ENCODE measurements around the gene ANKAR.

DNA sequence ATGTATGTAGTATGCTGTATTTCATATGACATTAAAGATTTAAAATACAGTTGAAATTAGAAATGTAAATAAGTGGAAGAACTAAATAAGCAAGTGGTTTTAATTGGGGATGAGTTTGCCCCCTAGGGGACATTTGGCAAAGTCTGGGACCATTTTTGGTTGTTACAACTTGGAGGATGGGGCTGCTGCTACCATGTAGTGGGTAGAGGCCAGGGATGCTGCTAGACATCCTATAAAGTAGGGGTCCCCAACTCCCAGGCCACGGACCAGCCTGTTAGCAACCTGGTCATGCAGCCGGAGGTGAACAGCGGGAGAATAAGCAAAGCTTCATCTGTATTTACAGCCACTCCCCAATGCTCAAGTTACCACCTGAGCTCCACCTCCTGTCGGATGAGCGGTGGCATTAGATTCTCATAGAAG is 41.1 kb upstream of the ANKAR start:
- TF ChIP-seq CTBP1 (IDR thresholded peaks at IDR 0.05; ENCODE audit: borderline replicate concordance), result no peak
- no peak for TF ChIP-seq SUZ12 (IDR thresholded peaks at IDR 0.05)
- TF ChIP-seq NFRKB (IDR thresholded peaks at IDR 0.05), result no peak
- no peak for TF ChIP-seq ELF4 (IDR thresholded peaks at IDR 0.05)
- no peak for TF ChIP-seq BHLHE40 (IDR thresholded peaks at IDR 0.05; ENCODE audit: borderline replicate concordance)
- TF ChIP-seq SP1 (IDR thresholded peaks at IDR 0.05), result no peak
- no peak for TF ChIP-seq FOXK2 (IDR thresholded peaks at IDR 0.05)
- no peak for TF ChIP-seq HDGF (IDR thresholded peaks at IDR 0.05; ENCODE audit: borderline replicate concordance)
- no peak for TF ChIP-seq FOXA1 (IDR thresholded peaks at IDR 0.05)
- TF ChIP-seq ZNF384 (IDR thresholded peaks at IDR 0.05), result no peak
- TF ChIP-seq FOXM1 (IDR thresholded peaks at IDR 0.05; ENCODE audit: borderline replicate concordance), result no peak
- TF ChIP-seq, protein P1, sequence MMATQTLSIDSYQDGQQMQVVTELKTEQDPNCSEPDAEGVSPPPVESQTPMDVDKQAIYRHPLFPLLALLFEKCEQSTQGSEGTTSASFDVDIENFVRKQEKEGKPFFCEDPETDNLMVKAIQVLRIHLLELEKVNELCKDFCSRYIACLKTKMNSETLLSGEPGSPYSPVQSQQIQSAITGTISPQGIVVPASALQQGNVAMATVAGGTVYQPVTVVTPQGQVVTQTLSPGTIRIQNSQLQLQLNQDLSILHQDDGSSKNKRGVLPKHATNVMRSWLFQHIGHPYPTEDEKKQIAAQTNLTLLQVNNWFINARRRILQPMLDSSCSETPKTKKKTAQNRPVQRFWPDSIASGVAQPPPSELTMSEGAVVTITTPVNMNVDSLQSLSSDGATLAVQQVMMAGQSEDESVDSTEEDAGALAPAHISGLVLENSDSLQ (IDR thresholded peaks at IDR 0.05), result no peak
